HCT116 (cell line): ENCODE measurements around the gene ANXA7. TPM values are rescaled to one million over a fixed set of nuclear protein-coding genes. Genes with fewer than 3 reads are reported as not detected.

Source experiments
- ATAC-seq: fragments of 200-7000 bp; cut with Tn5 transposase; 2 replicates; pipeline ENCODE4 v1.9.1; 2020; ENCODE audit warnings: mild to moderate bottlenecking, moderate library complexity
- BruUV-seq: library from RNA; stranded (reverse); fragments of 400-500 nt; replicated peaks from 2 replicates; lab custom pipeline; 2021; lab: Mats Ljungman, UMichigan
- CTCF ChIA-PET: fragments of 300-600 bp; sonication (Branson Sonifier 250); formaldehyde crosslinking; loops from one replicate; lab custom pipeline; 2021; ENCODE audit warnings: antibody characterized with exemption; lab: Charles Lee
- POLR2A ChIA-PET: fragments of 300-600, 350-600 bp; sonication (Branson Sonifier 250); formaldehyde crosslinking; loops from one replicate; lab custom pipeline; 2021; ENCODE audit warnings: antibody characterized with exemption; lab: Charles Lee
- RAD21 ChIA-PET, 2 experiments: fragments of 300-600 bp; sonication (Branson Sonifier 250); formaldehyde crosslinking; loops; one replicate each; lab custom pipeline; 2023; ENCODE audit warnings: low total read pairs in 2 of 2; ENCODE audit not compliant: uncharacterized antibody in 2 of 2, unreplicated experiment in 2 of 2, low non-redundant PET in 1 of 2; lab: Charles Lee
- DNase-seq: peaks from one replicate; pipeline ENCODE4 v3.0.0-alpha.2; 2010; ENCODE audit warnings: low read depth, low spot score
- H2AFZ ChIP-seq: fragments of 200-600 bp; shearing (Covaris generic), sonication (generic); 2 replicates; pipeline ENCODE4 v1.6.1; 2017; ENCODE audit warnings: low read depth, mixed run types, mixed read lengths, antibody characterized with exemption, low read length; ENCODE audit not compliant: poor library complexity, severe bottlenecking
- H3K27ac ChIP-seq: 2 replicates; pipeline ENCODE4 v1.5.1; 2012; ENCODE audit warnings: low read depth, low read length
- H3K27me3 ChIP-seq: fragments of 200-600 bp; sonication (generic); 2 replicates; pipeline ENCODE4 v1.6.1; 2016; ENCODE audit warnings: mixed run types, low read length, mixed read lengths; ENCODE audit not compliant: insufficient read depth
- H3K36me3 ChIP-seq, 2 experiments: fragments of 200-500 bp in 1 of 2; fragments of 200-600 bp in 1 of 2; sonication (Bioruptor generic) in 1 of 2; sonication (generic) in 1 of 2; 2 replicates each; pipeline versions ENCODE4 v1.5.1 to v1.6.1; 2014 to 2016; ENCODE audit warnings: low read length in 2 of 2, inconsistent platforms in 1 of 2, mixed read lengths in 1 of 2, mixed run types in 1 of 2; ENCODE audit not compliant: insufficient read depth in 2 of 2, control insufficient read depth in 1 of 2
- H3K4me1 ChIP-seq, 2 experiments: fragments of 200-600 bp in 1 of 2; sonication (generic) in 1 of 2; 2 replicates each; pipeline versions ENCODE4 v1.5.1 to v1.6.1; 2012 to 2017; ENCODE audit warnings: low read length in 2 of 2, inconsistent platforms in 1 of 2, mild to moderate bottlenecking in 1 of 2, mixed read lengths in 1 of 2, mixed run types in 1 of 2, moderate library complexity in 1 of 2; ENCODE audit not compliant: insufficient read depth in 2 of 2, control insufficient read depth in 1 of 2
- H3K4me2 ChIP-seq: fragments of 200-600 bp; sonication (generic); 2 replicates; pipeline ENCODE4 v1.6.1; 2017; ENCODE audit warnings: mixed run types, low read length, mixed read lengths
- H3K4me3 ChIP-seq, 2 experiments: fragments of 200-600 bp in 1 of 2; sonication (generic) in 1 of 2; replicated peaks in 1 of 2; 2 replicates each; pipeline ENCODE4 v1.5.1; 2011 to 2016; ENCODE audit warnings: low read length in 2 of 2, control low read depth in 1 of 2, low read depth in 1 of 2, mild to moderate bottlenecking in 1 of 2, mixed read lengths in 1 of 2, mixed run types in 1 of 2
- H3K79me2 ChIP-seq: fragments of 200-600 bp; sonication (generic); 2 replicates; pipeline ENCODE4 v1.6.1; 2017; ENCODE audit warnings: mild to moderate bottlenecking, mixed run types, low read length, moderate library complexity, mixed read lengths; ENCODE audit not compliant: insufficient read depth
- H3K9ac ChIP-seq: fragments of 200-600 bp; sonication (generic); 2 replicates; pipeline ENCODE4 v1.6.1; 2016; ENCODE audit warnings: low read length, mixed read lengths
- H3K9me2 ChIP-seq: fragments of 200-600 bp; sonication (generic), shearing (Covaris generic); 2 replicates; pipeline ENCODE4 v1.6.1; 2017; ENCODE audit warnings: mixed run types, mild to moderate bottlenecking, moderate library complexity; ENCODE audit not compliant: insufficient read depth
- H3K9me3 ChIP-seq, 2 experiments: fragments of 200-500 bp in 1 of 2; fragments of 200-600 bp in 1 of 2; sonication (Bioruptor generic) in 1 of 2; sonication (generic) in 1 of 2; 2 replicates each; pipeline ENCODE4 v1.6.1; 2014 to 2017; ENCODE audit warnings: low read length in 2 of 2, mixed read lengths in 2 of 2, inconsistent platforms in 1 of 2, low read depth in 1 of 2, mild to moderate bottlenecking in 1 of 2, mixed run types in 1 of 2, moderate library complexity in 1 of 2; ENCODE audit not compliant: control insufficient read depth in 1 of 2, insufficient read depth in 1 of 2
- H4K20me1 ChIP-seq: fragments of 200-600 bp; sonication (generic), shearing (Covaris generic); 2 replicates; pipeline ENCODE4 v1.6.1; 2017; ENCODE audit warnings: mixed run types, mild to moderate bottlenecking, moderate library complexity; ENCODE audit not compliant: insufficient read depth
- CTCF ChIP-seq, 3 experiments: fragments of 200-600 bp in 1 of 3; sonication (generic) in 1 of 3; IDR thresholded peaks in 2 of 3; conservative IDR thresholded peaks in 1 of 3; 2 replicates each; pipeline ENCODE4 v1.5.1; 2012 to 2017; ENCODE audit warnings: low read depth in 2 of 3, low read length in 2 of 3, antibody characterized with exemption in 1 of 3, borderline replicate concordance in 1 of 3, control low read depth in 1 of 3, mild to moderate bottlenecking in 1 of 3, mixed read lengths in 1 of 3, mixed run types in 1 of 3, moderate library complexity in 1 of 3; ENCODE audit not compliant: insufficient read depth in 1 of 3
- ELF1 ChIP-seq: IDR thresholded peaks from 2 replicates; pipeline ENCODE4 v1.6.1; 2012; ENCODE audit warnings: low read depth, borderline replicate concordance
- FOSL1 ChIP-seq: IDR thresholded peaks from 2 replicates; pipeline ENCODE4 v1.6.1; 2012; ENCODE audit warnings: low read depth
- POLR2A ChIP-seq: IDR thresholded peaks from 2 replicates; pipeline ENCODE4 v1.7.0; 2011; ENCODE audit warnings: borderline replicate concordance; ENCODE audit not compliant: insufficient read depth, insufficient read length; ENCODE audit errors: extremely low read depth
- RAD21 ChIP-seq: IDR thresholded peaks from 2 replicates; pipeline ENCODE4 v1.6.1; 2012; ENCODE audit warnings: low read depth, mild to moderate bottlenecking
- SIN3A ChIP-seq: IDR thresholded peaks from 2 replicates; pipeline ENCODE4 v1.6.1; 2012; ENCODE audit warnings: low read depth
- SP1 ChIP-seq: IDR thresholded peaks from 2 replicates; pipeline ENCODE4 v1.6.1; 2012; ENCODE audit warnings: low read depth
- YY1 ChIP-seq: IDR thresholded peaks from 2 replicates; pipeline ENCODE4 v1.6.1; 2011; ENCODE audit warnings: low read length, low read depth, moderate library complexity, mild to moderate bottlenecking; ENCODE audit not compliant: insufficient replicate concordance; ENCODE audit errors: extremely low read depth
- intact Hi-C: fragments of 100-400 bp; cut with micrococcal nuclease; formaldehyde crosslinking; loops from 2 replicates; pipeline ENCODE4 v1.10.0; 2022
- total RNA-seq: library from RNA; stranded (reverse); gene quantifications from one replicate; pipeline ENCODE4 v1.2.1, GENCODE V29; 2021; ENCODE audit not compliant: unreplicated experiment

The ANXA7 gene
- total RNA-seq, 1 experiment from 2014 or later, result 105 TPM

GRCh38 chr10:73424478-73424877 lies 10.6 kb upstream of the ANXA7 start:
- H3K9me2 ChIP-seq, result no peaks in the 10 kb centered on the region
- no peaks in the 10 kb centered on the region for H3K27me3 ChIP-seq
- H2AFZ ChIP-seq, result no peak overlapping the region
- no TSS peak for BruUV-seq
- TF ChIP-seq SP1 (no peak), FOSL1 (no peak), POLR2A (no peak), SIN3A (no peak), RAD21 (no peak), YY1 (no peak), ELF1 (no peak)
- TF ChIP-seq, all 23 proteins: peak for 0
- RAD21 ChIA-PET, result no interaction called here
- no peaks in the 10 kb centered on the region for H4K20me1 ChIP-seq
- no peak for ATAC-seq
- H3K4me1 ChIP-seq, result peaks cover 6% of the 10 kb centered on the region in 2 experiments
- POLR2A ChIA-PET, result no interaction called here
- H3K4me2 ChIP-seq, result no peak overlapping the region
- CTCF ChIA-PET, result no interaction called here
- H3K9ac ChIP-seq, result no peak overlapping the region
- no peaks in the 10 kb centered on the region for H3K9me3 ChIP-seq
- peaks cover 2 to 4% of the 10 kb centered on the region in 2 experiments; a peak in 2 of 4 replicates for H3K36me3 ChIP-seq
- no peak for DNase-seq
- H3K27ac ChIP-seq, result no peak overlapping the region
- intact Hi-C loops, result no loop called here
- no peak overlapping the region for H3K4me3 ChIP-seq
- H3K79me2 ChIP-seq, result no peaks in the 10 kb centered on the region

GRCh38 chr10:73423309-73423708 lies 9.5 kb upstream of the ANXA7 start:
- no peaks in the 10 kb centered on the region for H4K20me1 ChIP-seq
- ChIA-PET RAD21 (no interaction called here), CTCF (no interaction called here), POLR2A (no interaction called here)
- no peak overlapping the region for H2AFZ ChIP-seq
- H3K79me2 ChIP-seq, result no peaks in the 10 kb centered on the region
- H3K27me3 ChIP-seq, result no peaks in the 10 kb centered on the region
- no peak overlapping the region for H3K4me3 ChIP-seq
- ATAC-seq, result no peak
- peaks cover 2 to 4% of the 10 kb centered on the region in 2 experiments; a peak in 2 of 4 replicates for H3K36me3 ChIP-seq
- no peak for DNase-seq
- TF ChIP-seq CTCF (IDR thresholded peaks at IDR 0.05 in 2 of 3, conservative IDR thresholded peaks at IDR 0.05 in 1 of 3; ENCODE audit: borderline replicate concordance in 1 of 3, insufficient read depth in 1 of 3, low read depth in 2 of 3, low read length in 2 of 3) (no peak), POLR2A (no peak)
- H3K9ac ChIP-seq, result no peak overlapping the region
- peaks cover 11 to 12% of the 10 kb centered on the region in 2 experiments for H3K4me1 ChIP-seq
- H3K9me2 ChIP-seq, result no peaks in the 10 kb centered on the region
- no TSS peak for BruUV-seq
- H3K27ac ChIP-seq, result no peak overlapping the region
- intact Hi-C loops, result no loop called here
- H3K4me2 ChIP-seq, result no peak overlapping the region
- no peaks in the 10 kb centered on the region for H3K9me3 ChIP-seq
